Measurements from ENCODE around the gene ENPP7.

The ENPP7 gene

DNA sequence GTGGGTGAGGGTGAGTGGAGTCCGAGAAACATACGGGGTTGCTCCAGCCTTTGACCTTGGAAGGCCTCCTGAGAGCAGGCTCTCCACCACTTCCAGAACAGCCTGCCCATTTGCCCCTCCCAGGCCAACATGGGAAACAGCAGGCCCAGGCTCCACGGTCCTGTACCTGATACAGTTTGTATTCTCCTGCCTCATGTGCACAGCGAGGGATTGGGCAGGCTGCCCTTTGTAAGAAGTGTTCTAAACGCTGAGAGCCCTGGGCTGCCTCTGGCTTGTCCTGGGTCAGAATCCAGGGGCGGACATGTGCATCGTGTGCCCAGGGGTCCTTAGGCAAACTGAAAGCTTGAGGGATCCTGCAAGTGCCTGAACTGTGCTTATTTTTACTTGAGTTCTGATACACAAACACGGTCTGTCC, 43.8 kb downstream of the ENPP7 start:
- no peak for DNase-seq (ENCODE audit: low read depth)
- TF ChIP-seq, protein P1, sequence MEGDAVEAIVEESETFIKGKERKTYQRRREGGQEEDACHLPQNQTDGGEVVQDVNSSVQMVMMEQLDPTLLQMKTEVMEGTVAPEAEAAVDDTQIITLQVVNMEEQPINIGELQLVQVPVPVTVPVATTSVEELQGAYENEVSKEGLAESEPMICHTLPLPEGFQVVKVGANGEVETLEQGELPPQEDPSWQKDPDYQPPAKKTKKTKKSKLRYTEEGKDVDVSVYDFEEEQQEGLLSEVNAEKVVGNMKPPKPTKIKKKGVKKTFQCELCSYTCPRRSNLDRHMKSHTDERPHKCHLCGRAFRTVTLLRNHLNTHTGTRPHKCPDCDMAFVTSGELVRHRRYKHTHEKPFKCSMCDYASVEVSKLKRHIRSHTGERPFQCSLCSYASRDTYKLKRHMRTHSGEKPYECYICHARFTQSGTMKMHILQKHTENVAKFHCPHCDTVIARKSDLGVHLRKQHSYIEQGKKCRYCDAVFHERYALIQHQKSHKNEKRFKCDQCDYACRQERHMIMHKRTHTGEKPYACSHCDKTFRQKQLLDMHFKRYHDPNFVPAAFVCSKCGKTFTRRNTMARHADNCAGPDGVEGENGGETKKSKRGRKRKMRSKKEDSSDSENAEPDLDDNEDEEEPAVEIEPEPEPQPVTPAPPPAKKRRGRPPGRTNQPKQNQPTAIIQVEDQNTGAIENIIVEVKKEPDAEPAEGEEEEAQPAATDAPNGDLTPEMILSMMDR (IDR thresholded peaks at IDR 0.05; ENCODE audit: low read depth, low read length, missing control alignments): no peak
- no peak overlapping the region for H3K4me3 ChIP-seq (ENCODE audit: low read depth, low read length)

DNA sequence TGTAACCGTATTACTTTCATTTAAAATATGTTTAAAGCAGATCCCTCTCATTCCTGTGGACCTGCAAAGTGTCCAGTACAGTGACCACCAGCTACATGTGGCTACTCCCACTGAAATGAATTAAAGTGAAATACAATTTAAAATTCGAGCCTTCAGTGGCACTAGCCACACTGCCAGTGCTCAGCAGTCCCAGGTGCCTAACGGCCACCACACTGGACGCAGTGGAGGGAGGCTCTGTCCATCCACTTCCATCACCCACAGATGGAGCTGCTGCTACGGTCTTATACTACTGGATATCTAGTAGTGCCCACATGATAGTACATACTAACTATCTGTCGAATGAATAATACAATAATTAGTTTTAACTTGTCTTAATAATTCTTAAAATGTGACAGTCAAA, 44.9 kb downstream of the ENPP7 start:
- TF ChIP-seq, protein P1 (IDR thresholded peaks at IDR 0.05; ENCODE audit: low read depth, low read length, missing control alignments): no peak
- DNase-seq (ENCODE audit: low read depth): no peak
- H3K4me3 ChIP-seq (ENCODE audit: low read depth, low read length): no peak overlapping the region

DNA sequence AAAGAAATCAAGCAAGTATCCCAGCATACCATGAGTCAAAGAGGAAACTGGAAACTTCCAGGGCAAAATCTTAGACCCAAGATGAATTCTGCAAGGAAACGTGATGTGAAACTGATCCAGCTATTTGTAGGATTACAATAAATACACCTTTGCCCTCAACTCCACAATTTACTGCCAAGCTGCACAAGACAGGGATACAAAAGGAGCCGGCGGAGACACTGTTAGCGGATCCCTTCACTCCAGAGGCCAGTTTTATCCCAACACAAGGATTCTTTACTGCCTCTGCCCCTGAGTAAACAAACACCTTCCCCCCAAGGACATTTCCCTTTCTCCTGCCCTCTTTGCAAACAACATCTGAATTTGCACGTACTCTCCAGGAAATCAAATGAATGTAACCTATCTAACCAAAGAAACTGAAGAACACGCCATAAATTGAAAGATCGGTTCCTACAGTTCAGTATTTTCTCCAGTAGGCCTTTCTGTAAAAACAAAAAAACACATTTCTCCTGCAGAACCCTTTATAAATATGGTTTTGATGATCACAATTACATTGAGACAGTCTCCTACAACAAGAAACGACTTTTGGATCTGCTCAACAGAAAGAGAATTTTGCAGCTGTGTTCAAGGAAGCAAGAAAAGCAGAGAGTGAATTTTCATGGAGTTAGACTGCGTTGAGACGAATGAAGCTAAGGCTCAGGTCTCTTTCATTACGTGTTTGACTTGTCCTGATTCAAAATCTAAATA, 45.8 kb downstream of the ENPP7 start:
- no peak overlapping the region for H3K4me3 ChIP-seq (ENCODE audit: low read depth, low read length)

DNA sequence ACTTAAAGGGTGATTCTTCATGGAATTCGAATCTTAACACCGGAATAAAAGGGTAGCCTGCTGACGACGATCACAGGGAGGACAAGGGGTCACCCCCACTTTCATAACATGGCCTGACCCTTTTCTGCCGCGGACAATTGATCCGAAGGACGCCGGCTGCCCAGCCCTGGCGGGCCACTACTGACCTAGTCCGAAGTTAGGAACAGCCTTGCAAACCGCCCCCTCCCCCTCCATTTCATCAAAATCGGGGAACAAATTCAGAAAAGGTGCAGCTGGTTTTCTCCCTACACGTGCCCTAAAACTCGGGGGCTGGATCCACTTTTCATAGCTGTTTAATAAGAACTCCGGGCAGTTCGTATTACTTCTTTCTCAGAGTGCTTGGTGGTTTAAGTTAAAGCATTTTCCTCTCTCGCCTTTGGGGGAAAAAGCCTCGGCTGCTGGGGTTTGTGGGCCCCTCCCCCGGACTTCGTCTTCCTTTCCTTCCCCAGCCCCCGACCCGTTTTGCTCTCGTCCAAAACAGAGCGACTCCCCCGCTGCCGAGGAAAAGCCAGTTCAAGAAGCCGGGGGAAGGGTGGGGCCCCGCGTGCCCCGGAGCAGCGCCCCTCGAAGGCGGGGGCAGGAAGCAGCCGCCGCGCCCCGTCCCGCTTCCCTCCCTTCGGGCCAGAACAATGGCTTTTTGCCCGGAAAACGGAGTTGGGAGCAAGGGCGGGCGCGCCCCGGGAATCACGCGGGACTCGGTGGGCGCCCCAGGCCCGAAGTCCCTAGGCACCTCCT, 46.6 kb downstream of the ENPP7 start:
- H3K4me3 ChIP-seq (ENCODE audit: low read depth, low read length): peak overlapping the region; percentile 52
- DNase-seq (ENCODE audit: low read depth): no peak
- TF ChIP-seq, protein P1 (IDR thresholded peaks at IDR 0.05; ENCODE audit: low read depth, low read length, missing control alignments): peak; percentile 16

More for the DNA sequence above, 45.8 kb downstream of the ENPP7 start:
- no peak for DNase-seq (ENCODE audit: low read depth)
- TF ChIP-seq, protein P1 (IDR thresholded peaks at IDR 0.05; ENCODE audit: low read depth, low read length, missing control alignments): no peak

DNA sequence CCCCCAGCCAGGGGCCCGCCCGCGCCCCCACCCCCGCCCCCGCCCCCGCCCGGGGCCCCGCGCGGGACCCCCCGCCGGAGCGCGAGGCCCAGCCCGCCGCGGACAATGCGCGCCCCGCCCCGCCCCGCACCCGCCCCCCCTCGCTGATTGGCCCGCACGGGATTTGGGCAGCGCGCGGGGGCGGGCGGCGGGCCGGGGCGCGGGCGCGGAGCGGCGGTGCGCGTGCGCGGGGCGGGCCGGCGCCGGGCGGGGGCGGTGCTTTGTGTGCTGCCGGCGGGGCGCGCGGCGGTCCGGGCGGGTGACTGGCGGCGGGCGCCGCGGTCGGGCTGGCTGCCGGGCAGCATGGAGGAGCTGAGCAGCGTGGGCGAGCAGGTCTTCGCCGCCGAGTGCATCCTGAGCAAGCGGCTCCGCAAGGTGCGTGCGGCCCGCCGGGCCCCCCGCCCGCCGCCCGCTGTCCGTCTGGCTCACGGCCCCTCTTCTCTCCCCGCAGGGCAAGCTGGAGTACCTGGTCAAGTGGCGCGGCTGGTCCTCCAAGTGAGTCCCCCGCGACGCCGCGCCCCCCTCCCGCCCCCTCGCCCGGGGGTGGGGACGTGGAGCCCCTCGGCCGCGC, 47.3 kb downstream of the ENPP7 start, which contains the start of gene CBX2:
TSS of gene CBX2 (plus strand) at position 255 of the 610 bp plus-strand sequence. CDS start at position 343, 88 bp downstream.
- peak within 1 kb of the TSS; percentile 54 for H3K4me3 ChIP-seq (ENCODE audit: low read depth, low read length)
- TF ChIP-seq, protein P1 (IDR thresholded peaks at IDR 0.05; ENCODE audit: low read depth, low read length, missing control alignments): no peak
- DNase-seq (ENCODE audit: low read depth): no peak

DNA sequence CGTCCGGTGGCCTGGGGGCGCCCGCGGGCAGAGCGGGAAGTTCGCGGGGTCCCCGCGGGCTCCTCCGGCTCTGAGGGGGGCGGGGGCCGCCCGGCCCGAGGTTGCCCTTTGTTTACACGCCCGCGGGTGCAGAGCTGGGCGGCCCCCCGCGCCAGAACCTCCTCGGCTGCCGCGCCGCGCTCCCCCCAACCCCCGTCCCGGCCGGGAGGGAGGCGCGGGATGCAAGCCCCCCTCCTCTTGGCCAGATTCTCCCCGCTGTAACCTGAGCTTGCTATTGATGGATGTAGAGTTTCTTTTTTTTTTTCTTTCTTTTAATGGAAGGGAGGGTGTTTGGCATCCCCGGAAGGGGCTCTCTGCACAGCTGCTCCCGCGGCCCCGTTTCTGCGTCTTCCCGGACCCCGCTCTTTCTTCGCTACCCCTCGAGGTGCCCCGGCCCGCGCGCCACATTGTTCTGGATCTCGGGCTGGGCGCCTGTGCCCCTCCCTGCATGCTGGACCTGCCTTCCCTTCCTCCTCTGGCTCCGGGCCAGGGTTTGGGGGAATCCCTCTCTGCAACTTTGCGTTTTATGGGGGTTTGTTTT, 47.9 kb downstream of the ENPP7 start:
- TF ChIP-seq, protein P1 (IDR thresholded peaks at IDR 0.05; ENCODE audit: low read depth, low read length, missing control alignments): no peak
- H3K4me3 ChIP-seq (ENCODE audit: low read depth, low read length): peak overlapping the region; percentile 54
- DNase-seq (ENCODE audit: low read depth): no peak
